Caco-2 (cell line): ENCODE measurements around the gene PTPRN2. TPM values are rescaled to one million over a fixed set of nuclear protein-coding genes. Genes with fewer than 3 reads are reported as not detected.

ENCODE experiments used
- BruUV-seq: library from RNA; stranded (reverse); fragments of 400-500 nt; replicated peaks from 2 replicates; lab custom pipeline; 2021; lab: Mats Ljungman, UMichigan
- CTCF ChIA-PET: fragments of 300-600 bp; sonication (Branson Sonifier 250); formaldehyde crosslinking; loops from one replicate; lab custom pipeline; 2022; ENCODE audit warnings: antibody characterized with exemption; lab: Charles Lee
- POLR2A ChIA-PET: fragments of 300-600 bp; sonication (Branson Sonifier 250); formaldehyde crosslinking; loops from one replicate; lab custom pipeline; 2022; ENCODE audit warnings: antibody characterized with exemption; lab: Charles Lee
- DNase-seq, 2 experiments: peaks; one replicate each; pipeline versions ENCODE4 v3.0.0 to v3.0.0-alpha.2; 2020 to 2022
- H3K27me3 ChIP-seq: replicated peaks from 2 replicates; pipeline ENCODE4 v1.6.0; 2011; ENCODE audit warnings: low read length; ENCODE audit not compliant: control insufficient read depth, insufficient read depth
- H3K36me3 ChIP-seq: 2 replicates; pipeline ENCODE4 v1.5.1; 2011; ENCODE audit warnings: low read length; ENCODE audit not compliant: control insufficient read depth, insufficient read depth
- H3K4me1 ChIP-seq: fragments of 250-450 bp; sonication (Bioruptor Pico); 2 replicates; pipeline ENCODE4 v1.5.1; 2020; ENCODE audit warnings: mild to moderate bottlenecking
- H3K4me3 ChIP-seq: 2 replicates; pipeline ENCODE4 v1.5.1; 2011; ENCODE audit warnings: low read depth, mild to moderate bottlenecking, control low read depth, low read length
- H3K9me3 ChIP-seq: fragments of 250-450 bp; sonication (Bioruptor Pico); 2 replicates; pipeline ENCODE4 v1.5.1; 2020; ENCODE audit warnings: mild to moderate bottlenecking, moderate library complexity
- H3K27ac Mint-ChIP-seq: one replicate; pipeline ENCODE4 v1.8.0; 2022; ENCODE audit warnings: mixed read lengths; ENCODE audit not compliant: unreplicated experiment
- H3K27me3 Mint-ChIP-seq: one replicate; pipeline ENCODE4 v1.8.0; 2022; ENCODE audit warnings: mixed read lengths; ENCODE audit not compliant: insufficient read depth, unreplicated experiment
- H3K36me3 Mint-ChIP-seq: one replicate; pipeline ENCODE4 v1.8.0; 2022; ENCODE audit warnings: mild to moderate bottlenecking, mixed read lengths; ENCODE audit not compliant: insufficient read depth, unreplicated experiment
- H3K4me1 Mint-ChIP-seq: one replicate; pipeline ENCODE4 v1.8.0; 2022; ENCODE audit warnings: low read depth, mixed read lengths; ENCODE audit not compliant: unreplicated experiment
- H3K4me3 Mint-ChIP-seq: one replicate; pipeline ENCODE4 v1.8.0; 2022; ENCODE audit warnings: mild to moderate bottlenecking, moderate library complexity, mixed read lengths; ENCODE audit not compliant: unreplicated experiment
- H3K9me3 Mint-ChIP-seq: one replicate; pipeline ENCODE4 v1.8.0; 2022; ENCODE audit warnings: mixed read lengths; ENCODE audit not compliant: unreplicated experiment
- CTCF ChIP-seq, 2 experiments: fragments of 200-600 bp in 1 of 2; IDR thresholded peaks; 1 replicate in 1 of 2; 2 replicates in 1 of 2; pipeline versions ENCODE4 v1.5.1 to v1.8.0; 2011 to 2022; ENCODE audit warnings: antibody characterized with exemption in 1 of 2, control low read depth in 1 of 2, inconsistent platforms in 1 of 2, low read depth in 1 of 2, low read length in 1 of 2, mild to moderate bottlenecking in 1 of 2, moderate library complexity in 1 of 2; ENCODE audit not compliant: insufficient read depth in 1 of 2, severe bottlenecking in 1 of 2, unreplicated experiment in 1 of 2
- intact Hi-C: fragments of 100-400 bp; cut with micrococcal nuclease; formaldehyde crosslinking; loops from one replicate; pipeline ENCODE4 v1.10.0; 2022; ENCODE audit not compliant: unreplicated experiment
- total RNA-seq: library from RNA; stranded (reverse); gene quantifications from 2 replicates; pipeline ENCODE4 v1.2.3, GENCODE V29; 2022

PTPRN2 gene
- total RNA-seq, 1 experiment from 2014 or later = 1.4 TPM

- Mint-ChIP-seq H3K4me1 (no peaks in the 10 kb centered on the region), H3K4me3 (no peak overlapping the region), H3K36me3 (no peaks in the 10 kb centered on the region), H3K9me3 (peaks cover 55% of the 10 kb centered on the region), H3K27me3 (no peaks in the 10 kb centered on the region), H3K27ac (no peak overlapping the region)
- POLR2A ChIA-PET = no interaction called here
- Histone ChIP-seq H3K27me3 (no peaks in the 10 kb centered on the region), H3K4me1 (no peaks in the 10 kb centered on the region), H3K9me3 (peaks cover 22% of the 10 kb centered on the region), H3K4me3 (no peak overlapping the region), H3K36me3 (no peaks in the 10 kb centered on the region)
- BruUV-seq = no TSS peak
- no peak for DNase-seq
- no peak for TF ChIP-seq CTCF (IDR thresholded peaks at IDR 0.05; ENCODE audit: insufficient read depth in 1 of 2, low read depth in 1 of 2, low read length in 1 of 2, severe bottlenecking in 1 of 2, unreplicated experiment in 1 of 2)
- CTCF ChIA-PET = no interaction called here
- intact Hi-C loops = no loop called here
Observed at GRCh38 chr7:158284617-158285382, 302.8 kb downstream of the PTPRN2 start.

GRCh38 chr7:158284121-158284520, 303.5 kb downstream of the PTPRN2 start:
- BruUV-seq = no TSS peak
- Mint-ChIP-seq H3K4me1 (no peaks in the 10 kb centered on the region), H3K36me3 (no peaks in the 10 kb centered on the region), H3K9me3 (peaks cover 49% of the 10 kb centered on the region), H3K4me3 (no peak overlapping the region), H3K27ac (no peak overlapping the region), H3K27me3 (no peaks in the 10 kb centered on the region)
- Histone ChIP-seq H3K9me3 (peaks cover 17% of the 10 kb centered on the region), H3K4me1 (no peaks in the 10 kb centered on the region), H3K27me3 (no peaks in the 10 kb centered on the region), H3K36me3 (no peaks in the 10 kb centered on the region), H3K4me3 (no peak overlapping the region)
- intact Hi-C loops = no loop called here
- ChIA-PET CTCF (no interaction called here), POLR2A (no interaction called here)
- DNase-seq = no peak
- no peak for TF ChIP-seq CTCF (IDR thresholded peaks at IDR 0.05; ENCODE audit: insufficient read depth in 1 of 2, low read depth in 1 of 2, low read length in 1 of 2, severe bottlenecking in 1 of 2, unreplicated experiment in 1 of 2)

- H3K27ac Mint-ChIP-seq = no peak overlapping the region
Observed at GRCh38 chr7:158283016-158283974, 304.3 kb downstream of the PTPRN2 start.

More at GRCh38 chr7:158283016-158283974, 304.3 kb downstream of the PTPRN2 start:
- peaks cover 16% of the 10 kb centered on the region for H3K9me3 ChIP-seq
- no peaks in the 10 kb centered on the region for H3K4me1 Mint-ChIP-seq
- peaks cover 41% of the 10 kb centered on the region for H3K9me3 Mint-ChIP-seq
- TF ChIP-seq CTCF (IDR thresholded peaks at IDR 0.05; ENCODE audit: insufficient read depth in 1 of 2, low read depth in 1 of 2, low read length in 1 of 2, severe bottlenecking in 1 of 2, unreplicated experiment in 1 of 2) = no peak
- H3K4me3 Mint-ChIP-seq = no peak overlapping the region
- H3K4me1 ChIP-seq = no peaks in the 10 kb centered on the region
- CTCF ChIA-PET = no interaction called here
- POLR2A ChIA-PET = no interaction called here
- H3K36me3 ChIP-seq = no peaks in the 10 kb centered on the region
- H3K27me3 Mint-ChIP-seq = no peaks in the 10 kb centered on the region
- H3K27me3 ChIP-seq = no peaks in the 10 kb centered on the region
- no TSS peak for BruUV-seq
- DNase-seq = no peak
- intact Hi-C loops = no loop called here
- H3K4me3 ChIP-seq = no peak overlapping the region
- H3K36me3 Mint-ChIP-seq = no peaks in the 10 kb centered on the region
